ENCODE data around the gene OLFML1. TPM values are rescaled to one million over a fixed set of nuclear protein-coding genes. Genes with fewer than 3 reads are reported as not detected.

The OLFML1 gene
- total and polyA plus RNA-seq, 2 of the 8 experiments (the other 6 are each of a cell fraction or from before 2014, with no cell fraction given), result 0.24 TPM; not detected in 1

GRCh38 chr11:7501894-7502293, 16.6 kb downstream of the OLFML1 start:
- H3K9me3 ChIP-seq (ENCODE audit: insufficient read depth in 2 of 2, low read depth in 1 of 2, low read length in 1 of 2), result no peaks in the 10 kb centered on the region
- H4K5ac ChIP-seq (ENCODE audit: insufficient read length, low read depth, low read length), result no peak overlapping the region
- no peaks in the 10 kb centered on the region for H3K79me2 ChIP-seq (ENCODE audit: control insufficient read depth in 1 of 2, insufficient read depth in 2 of 2, low read length in 2 of 2)
- H2AK5ac ChIP-seq (ENCODE audit: low read depth, low read length), result no peak overlapping the region
- no peak overlapping the region for H3K27ac ChIP-seq (ENCODE audit: low read depth, low read length)
- no peak overlapping the region for H2BK20ac ChIP-seq (ENCODE audit: low read length)
- no peak overlapping the region for H3K56ac ChIP-seq (replicated peaks; ENCODE audit: insufficient read length, low read depth, low read length)
- no peak overlapping the region for H3K23ac ChIP-seq (ENCODE audit: insufficient read length)
- H2BK5ac ChIP-seq (ENCODE audit: low read depth, low read length), result no peak overlapping the region
- H3K4ac ChIP-seq (replicated peaks; ENCODE audit: insufficient read length, low read depth, low read length), result no peak overlapping the region
- H2BK15ac ChIP-seq (ENCODE audit: low read length), result no peak overlapping the region
- DNase-seq (ENCODE audit: low read depth in 1 of 2, low spot score in 2 of 2) (no peak), FAIRE-seq (no peak)
- H3K4me1 ChIP-seq (replicated peaks in 1 of 4; ENCODE audit: control insufficient read depth in 3 of 4, insufficient read depth in 4 of 4, low read length in 3 of 4), result peaks cover 0 to 5% (median 2%) of the 10 kb centered on the region in 4 experiments; a peak in 2 of 7 replicates
- H3K27me3 ChIP-seq (replicated peaks in 1 of 4; ENCODE audit: control insufficient read depth in 3 of 4, extremely low read depth in 1 of 4, insufficient read depth in 3 of 4, low read length in 3 of 4), result peaks cover 0 to 1% (median 0%) of the 10 kb centered on the region in 4 experiments; a peak in 1 of 7 replicates
- H4K8ac ChIP-seq (ENCODE audit: extremely low read depth, insufficient read depth, low read length), result no peak overlapping the region
- 83% methylated on average over 4 of the region's 4 CpGs; no CpG with 5 or more reads in 1 of the 2 experiments for WGBS, 2 experiments (ENCODE audit: extremely low coverage in 1 of 2, insufficient coverage in 1 of 2, insufficient read length in 1 of 2, insufficient replicate concordance in 2 of 2, low coverage in 1 of 2, low lambda C conversion rate in 2 of 2, missing lambda C conversion rate in 1 of 2)
- H2AFZ ChIP-seq (ENCODE audit: low read length), result no peak overlapping the region
- H2BK120ac ChIP-seq (replicated peaks; ENCODE audit: low read depth, low read length), result no peak overlapping the region
- H3K4me2 ChIP-seq (ENCODE audit: insufficient read depth in 1 of 2, low read depth in 2 of 2, low read length in 2 of 2), result no peak overlapping the region
- CTCF ChIA-PET (ENCODE audit: partially characterized antibody), result interaction anchor here (0.8 to 1.9 kb wide), 2 partner anchors 12 to 156 kb away, joined by 3 to 8 read pairs; no protein-coding TSS in a partner anchor
- H3K4me3 ChIP-seq (ENCODE audit: extremely low read depth in 1 of 4, insufficient read depth in 2 of 4, low read depth in 3 of 4, low read length in 4 of 4), result no peak overlapping the region
- no peak overlapping the region for H4K91ac ChIP-seq (replicated peaks; ENCODE audit: insufficient read length, low read length)
- no peaks in the 10 kb centered on the region for H3K23me2 ChIP-seq (ENCODE audit: low read depth, low read length)
- H3K9ac ChIP-seq (replicated peaks in 1 of 4; ENCODE audit: extremely low read depth in 1 of 4, low read depth in 3 of 4, low read length in 3 of 4), result no peak overlapping the region
- H3K79me1 ChIP-seq (ENCODE audit: low read depth, low read length), result no peaks in the 10 kb centered on the region
- no peak overlapping the region for H3K14ac ChIP-seq (ENCODE audit: insufficient read length)
- no peaks in the 10 kb centered on the region for H3K36me3 ChIP-seq (ENCODE audit: control insufficient read depth in 2 of 4, insufficient read depth in 4 of 4, low read length in 3 of 4)
- POLR2A ChIA-PET (ENCODE audit: partially characterized antibody), result no interaction called here
- no peak overlapping the region for H2BK12ac ChIP-seq (ENCODE audit: low read depth, low read length)
- no peaks in the 10 kb centered on the region for H4K20me1 ChIP-seq (replicated peaks in 1 of 2; ENCODE audit: control insufficient read depth in 1 of 2, insufficient read depth in 2 of 2, low read length in 2 of 2)
- H3K18ac ChIP-seq (ENCODE audit: extremely low read depth, low read length), result no peak overlapping the region
- TF ChIP-seq BCL11A (IDR thresholded peaks at IDR 0.05; ENCODE audit: low read depth in 2 of 2, low read length in 2 of 2) (no peak), SIN3A (conservative IDR thresholded peaks at IDR 0.05 in 1 of 2, IDR thresholded peaks at IDR 0.05 in 1 of 2; ENCODE audit: low read depth in 1 of 2, low read length in 2 of 2) (no peak), KDM4A (IDR thresholded peaks at IDR 0.05; ENCODE audit: low read depth, low read length, severe bottlenecking) (no peak), EZH2 (IDR thresholded peaks at IDR 0.05; ENCODE audit: low read depth, low read length, severe bottlenecking) (no peak), HDAC2 (IDR thresholded peaks at IDR 0.05; ENCODE audit: borderline replicate concordance in 1 of 2, low read depth in 2 of 2, low read length in 2 of 2) (no peak), SRF (IDR thresholded peaks at IDR 0.05; ENCODE audit: low read depth, low read length) (no peak), GTF2F1 (IDR thresholded peaks at IDR 0.05; ENCODE audit: borderline replicate concordance, low read depth, low read length) (no peak), CREB1 (IDR thresholded peaks at IDR 0.05) (no peak), ASH2L (IDR thresholded peaks at IDR 0.05; ENCODE audit: low read length) (no peak), EGR1 (IDR thresholded peaks at IDR 0.05; ENCODE audit: borderline replicate concordance, low read depth, low read length) (no peak), TAF7 (optimal IDR thresholded peaks at IDR 0.05; ENCODE audit: borderline replicate concordance, low read depth, low read length) (no peak)
- TF ChIP-seq, protein P1, sequence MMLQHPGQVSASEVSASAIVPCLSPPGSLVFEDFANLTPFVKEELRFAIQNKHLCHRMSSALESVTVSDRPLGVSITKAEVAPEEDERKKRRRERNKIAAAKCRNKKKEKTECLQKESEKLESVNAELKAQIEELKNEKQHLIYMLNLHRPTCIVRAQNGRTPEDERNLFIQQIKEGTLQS (IDR thresholded peaks at IDR 0.05; ENCODE audit: insufficient read depth, low read depth, low read length), result no peak
